ENCODE results near the gene ZNF335. TPM values are rescaled to one million over a fixed set of nuclear protein-coding genes. Genes with fewer than 3 reads are reported as not detected.
A peak's percentile ranks its signal among the peaks of the same experiment; 100 is the strongest.

The ZNF335 gene
- total and polyA plus RNA-seq, 2 of the 13 experiments (the other 11 are each of a cell fraction or from before 2014, with no cell fraction given): 9.7 to 13.7 TPM

DNA sequence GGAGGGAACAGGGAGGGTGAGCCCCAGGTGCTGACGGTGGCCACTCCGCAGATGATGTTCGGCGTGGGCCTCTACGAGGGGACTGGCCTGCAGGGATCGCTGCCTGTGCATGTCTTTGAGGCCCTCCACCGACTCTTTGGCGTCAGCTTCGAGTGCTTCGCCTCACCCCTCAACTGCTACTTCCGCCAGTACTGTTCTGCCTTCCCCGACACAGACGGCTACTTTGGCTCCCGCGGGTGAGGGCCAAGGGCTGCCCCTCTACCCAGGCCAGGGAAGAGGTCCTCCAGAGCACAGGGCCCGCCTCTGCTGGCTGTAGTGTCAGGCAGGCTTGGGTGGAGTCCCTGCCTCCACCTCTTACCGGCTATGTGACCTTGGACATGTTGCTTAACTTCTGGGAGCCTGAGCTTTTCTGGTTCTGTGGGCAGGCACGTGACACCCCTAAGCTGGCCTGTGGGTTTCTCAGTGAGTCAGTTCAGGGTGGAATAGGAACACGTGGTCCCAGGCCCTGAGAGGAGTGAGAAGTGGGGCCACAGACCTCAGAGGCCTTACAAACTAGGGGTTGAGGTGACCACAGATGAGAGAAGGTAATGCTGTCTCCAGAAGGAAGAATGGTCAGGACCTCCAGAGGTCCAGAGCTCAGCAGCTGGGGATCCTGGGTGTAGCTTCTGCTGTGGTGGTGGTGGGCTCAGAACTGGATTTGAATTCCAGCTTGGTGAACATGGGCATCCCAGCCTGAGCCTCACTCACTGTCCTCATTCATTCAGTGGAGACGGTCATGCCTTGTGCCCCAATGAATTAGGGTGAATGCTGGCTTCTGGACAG lies 25.6 kb downstream of the ZNF335 start (continued):
- TF ChIP-seq, protein P1, sequence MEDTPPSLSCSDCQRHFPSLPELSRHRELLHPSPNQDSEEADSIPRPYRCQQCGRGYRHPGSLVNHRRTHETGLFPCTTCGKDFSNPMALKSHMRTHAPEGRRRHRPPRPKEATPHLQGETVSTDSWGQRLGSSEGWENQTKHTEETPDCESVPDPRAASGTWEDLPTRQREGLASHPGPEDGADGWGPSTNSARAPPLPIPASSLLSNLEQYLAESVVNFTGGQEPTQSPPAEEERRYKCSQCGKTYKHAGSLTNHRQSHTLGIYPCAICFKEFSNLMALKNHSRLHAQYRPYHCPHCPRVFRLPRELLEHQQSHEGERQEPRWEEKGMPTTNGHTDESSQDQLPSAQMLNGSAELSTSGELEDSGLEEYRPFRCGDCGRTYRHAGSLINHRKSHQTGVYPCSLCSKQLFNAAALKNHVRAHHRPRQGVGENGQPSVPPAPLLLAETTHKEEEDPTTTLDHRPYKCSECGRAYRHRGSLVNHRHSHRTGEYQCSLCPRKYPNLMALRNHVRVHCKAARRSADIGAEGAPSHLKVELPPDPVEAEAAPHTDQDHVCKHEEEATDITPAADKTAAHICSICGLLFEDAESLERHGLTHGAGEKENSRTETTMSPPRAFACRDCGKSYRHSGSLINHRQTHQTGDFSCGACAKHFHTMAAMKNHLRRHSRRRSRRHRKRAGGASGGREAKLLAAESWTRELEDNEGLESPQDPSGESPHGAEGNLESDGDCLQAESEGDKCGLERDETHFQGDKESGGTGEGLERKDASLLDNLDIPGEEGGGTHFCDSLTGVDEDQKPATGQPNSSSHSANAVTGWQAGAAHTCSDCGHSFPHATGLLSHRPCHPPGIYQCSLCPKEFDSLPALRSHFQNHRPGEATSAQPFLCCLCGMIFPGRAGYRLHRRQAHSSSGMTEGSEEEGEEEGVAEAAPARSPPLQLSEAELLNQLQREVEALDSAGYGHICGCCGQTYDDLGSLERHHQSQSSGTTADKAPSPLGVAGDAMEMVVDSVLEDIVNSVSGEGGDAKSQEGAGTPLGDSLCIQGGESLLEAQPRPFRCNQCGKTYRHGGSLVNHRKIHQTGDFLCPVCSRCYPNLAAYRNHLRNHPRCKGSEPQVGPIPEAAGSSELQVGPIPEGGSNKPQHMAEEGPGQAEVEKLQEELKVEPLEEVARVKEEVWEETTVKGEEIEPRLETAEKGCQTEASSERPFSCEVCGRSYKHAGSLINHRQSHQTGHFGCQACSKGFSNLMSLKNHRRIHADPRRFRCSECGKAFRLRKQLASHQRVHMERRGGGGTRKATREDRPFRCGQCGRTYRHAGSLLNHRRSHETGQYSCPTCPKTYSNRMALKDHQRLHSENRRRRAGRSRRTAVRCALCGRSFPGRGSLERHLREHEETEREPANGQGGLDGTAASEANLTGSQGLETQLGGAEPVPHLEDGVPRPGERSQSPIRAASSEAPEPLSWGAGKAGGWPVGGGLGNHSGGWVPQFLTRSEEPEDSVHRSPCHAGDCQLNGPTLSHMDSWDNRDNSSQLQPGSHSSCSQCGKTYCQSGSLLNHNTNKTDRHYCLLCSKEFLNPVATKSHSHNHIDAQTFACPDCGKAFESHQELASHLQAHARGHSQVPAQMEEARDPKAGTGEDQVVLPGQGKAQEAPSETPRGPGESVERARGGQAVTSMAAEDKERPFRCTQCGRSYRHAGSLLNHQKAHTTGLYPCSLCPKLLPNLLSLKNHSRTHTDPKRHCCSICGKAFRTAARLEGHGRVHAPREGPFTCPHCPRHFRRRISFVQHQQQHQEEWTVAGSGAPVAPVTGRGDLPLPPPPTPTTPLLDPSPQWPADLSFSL (CRISPR knock-in tag; IDR thresholded peaks at IDR 0.05): no peak
- TF ChIP-seq, protein P2, sequence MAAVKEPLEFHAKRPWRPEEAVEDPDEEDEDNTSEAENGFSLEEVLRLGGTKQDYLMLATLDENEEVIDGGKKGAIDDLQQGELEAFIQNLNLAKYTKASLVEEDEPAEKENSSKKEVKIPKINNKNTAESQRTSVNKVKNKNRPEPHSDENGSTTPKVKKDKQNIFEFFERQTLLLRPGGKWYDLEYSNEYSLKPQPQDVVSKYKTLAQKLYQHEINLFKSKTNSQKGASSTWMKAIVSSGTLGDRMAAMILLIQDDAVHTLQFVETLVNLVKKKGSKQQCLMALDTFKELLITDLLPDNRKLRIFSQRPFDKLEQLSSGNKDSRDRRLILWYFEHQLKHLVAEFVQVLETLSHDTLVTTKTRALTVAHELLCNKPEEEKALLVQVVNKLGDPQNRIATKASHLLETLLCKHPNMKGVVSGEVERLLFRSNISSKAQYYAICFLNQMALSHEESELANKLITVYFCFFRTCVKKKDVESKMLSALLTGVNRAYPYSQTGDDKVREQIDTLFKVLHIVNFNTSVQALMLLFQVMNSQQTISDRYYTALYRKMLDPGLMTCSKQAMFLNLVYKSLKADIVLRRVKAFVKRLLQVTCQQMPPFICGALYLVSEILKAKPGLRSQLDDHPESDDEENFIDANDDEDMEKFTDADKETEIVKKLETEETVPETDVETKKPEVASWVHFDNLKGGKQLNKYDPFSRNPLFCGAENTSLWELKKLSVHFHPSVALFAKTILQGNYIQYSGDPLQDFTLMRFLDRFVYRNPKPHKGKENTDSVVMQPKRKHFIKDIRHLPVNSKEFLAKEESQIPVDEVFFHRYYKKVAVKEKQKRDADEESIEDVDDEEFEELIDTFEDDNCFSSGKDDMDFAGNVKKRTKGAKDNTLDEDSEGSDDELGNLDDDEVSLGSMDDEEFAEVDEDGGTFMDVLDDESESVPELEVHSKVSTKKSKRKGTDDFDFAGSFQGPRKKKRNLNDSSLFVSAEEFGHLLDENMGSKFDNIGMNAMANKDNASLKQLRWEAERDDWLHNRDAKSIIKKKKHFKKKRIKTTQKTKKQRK (IDR thresholded peaks at IDR 0.05; ENCODE audit: low read length): no peak
- no peak for TF ChIP-seq ZNF850 (CRISPR knock-in tag; conservative IDR thresholded peaks at IDR 0.05)
- TF ChIP-seq, protein P3, sequence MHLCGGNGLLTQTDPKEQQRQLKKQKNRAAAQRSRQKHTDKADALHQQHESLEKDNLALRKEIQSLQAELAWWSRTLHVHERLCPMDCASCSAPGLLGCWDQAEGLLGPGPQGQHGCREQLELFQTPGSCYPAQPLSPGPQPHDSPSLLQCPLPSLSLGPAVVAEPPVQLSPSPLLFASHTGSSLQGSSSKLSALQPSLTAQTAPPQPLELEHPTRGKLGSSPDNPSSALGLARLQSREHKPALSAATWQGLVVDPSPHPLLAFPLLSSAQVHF (CRISPR knock-in tag; IDR thresholded peaks at IDR 0.05): 0 out of 2 replicates have a peak, but pooled peaks have one; percentile 9
- TF ChIP-seq ZNF615 (CRISPR knock-in tag; IDR thresholded peaks at IDR 0.05; ENCODE audit: borderline replicate concordance): no peak
- peak; percentile 88; the same call in 1 of the 2 replicates for TF ChIP-seq ZFP90 (CRISPR knock-in tag; IDR thresholded peaks at IDR 0.05; ENCODE audit: borderline replicate concordance)
- no peak for TF ChIP-seq KAT2B (IDR thresholded peaks at IDR 0.05; ENCODE audit: borderline replicate concordance, low read depth, low read length)
- peak; percentile 99 for TF ChIP-seq DNMT3B (CRISPR knock-in tag; conservative IDR thresholded peaks at IDR 0.05)
- peak; percentile 98 for TF ChIP-seq KDM4B (CRISPR knock-in tag; IDR thresholded peaks at IDR 0.05)
- TF ChIP-seq, protein P4, sequence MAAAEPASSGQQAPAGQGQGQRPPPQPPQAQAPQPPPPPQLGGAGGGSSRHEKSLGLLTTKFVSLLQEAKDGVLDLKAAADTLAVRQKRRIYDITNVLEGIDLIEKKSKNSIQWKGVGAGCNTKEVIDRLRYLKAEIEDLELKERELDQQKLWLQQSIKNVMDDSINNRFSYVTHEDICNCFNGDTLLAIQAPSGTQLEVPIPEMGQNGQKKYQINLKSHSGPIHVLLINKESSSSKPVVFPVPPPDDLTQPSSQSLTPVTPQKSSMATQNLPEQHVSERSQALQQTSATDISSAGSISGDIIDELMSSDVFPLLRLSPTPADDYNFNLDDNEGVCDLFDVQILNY (CRISPR knock-in tag; conservative IDR thresholded peaks at IDR 0.05): no peak
- TF ChIP-seq, protein P5, sequence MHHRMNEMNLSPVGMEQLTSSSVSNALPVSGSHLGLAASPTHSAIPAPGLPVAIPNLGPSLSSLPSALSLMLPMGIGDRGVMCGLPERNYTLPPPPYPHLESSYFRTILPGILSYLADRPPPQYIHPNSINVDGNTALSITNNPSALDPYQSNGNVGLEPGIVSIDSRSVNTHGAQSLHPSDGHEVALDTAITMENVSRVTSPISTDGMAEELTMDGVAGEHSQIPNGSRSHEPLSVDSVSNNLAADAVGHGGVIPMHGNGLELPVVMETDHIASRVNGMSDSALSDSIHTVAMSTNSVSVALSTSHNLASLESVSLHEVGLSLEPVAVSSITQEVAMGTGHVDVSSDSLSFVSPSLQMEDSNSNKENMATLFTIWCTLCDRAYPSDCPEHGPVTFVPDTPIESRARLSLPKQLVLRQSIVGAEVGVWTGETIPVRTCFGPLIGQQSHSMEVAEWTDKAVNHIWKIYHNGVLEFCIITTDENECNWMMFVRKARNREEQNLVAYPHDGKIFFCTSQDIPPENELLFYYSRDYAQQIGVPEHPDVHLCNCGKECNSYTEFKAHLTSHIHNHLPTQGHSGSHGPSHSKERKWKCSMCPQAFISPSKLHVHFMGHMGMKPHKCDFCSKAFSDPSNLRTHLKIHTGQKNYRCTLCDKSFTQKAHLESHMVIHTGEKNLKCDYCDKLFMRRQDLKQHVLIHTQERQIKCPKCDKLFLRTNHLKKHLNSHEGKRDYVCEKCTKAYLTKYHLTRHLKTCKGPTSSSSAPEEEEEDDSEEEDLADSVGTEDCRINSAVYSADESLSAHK (CRISPR knock-in tag; IDR thresholded peaks at IDR 0.05; ENCODE audit: borderline replicate concordance): no peak
- TF ChIP-seq NKX3-1 (CRISPR knock-in tag; IDR thresholded peaks at IDR 0.05): peak; percentile 69; the same call in 1 of the 2 replicates
- TF ChIP-seq FOXA1 (IDR thresholded peaks at IDR 0.05): no peak
- peak; percentile 11; the same call in 1 of the 2 replicates for TF ChIP-seq FOXA1 (CRISPR knock-in tag; IDR thresholded peaks at IDR 0.05)

Measured in HepG2 (cell line).